ENCODE data around the gene GPR39.

The GPR39 gene

GRCh38 chr2:132560562-132560961 lies 144.0 kb downstream of the GPR39 start:
- no peak overlapping the region for H3K27ac Mint-ChIP-seq
- H3K4me3 Mint-ChIP-seq, result no peak overlapping the region
- peaks cover 5 to 6% of the 10 kb centered on the region in 2 donors for H3K9me3 Mint-ChIP-seq
- H3K4me1 Mint-ChIP-seq, result no peaks in the 10 kb centered on the region
- DNase-seq, result no peak
- H3K36me3 Mint-ChIP-seq, result no peaks in the 10 kb centered on the region
- no peaks in the 10 kb centered on the region for H3K27me3 Mint-ChIP-seq
- ATAC-seq (replicated peaks), result no peak

DNA sequence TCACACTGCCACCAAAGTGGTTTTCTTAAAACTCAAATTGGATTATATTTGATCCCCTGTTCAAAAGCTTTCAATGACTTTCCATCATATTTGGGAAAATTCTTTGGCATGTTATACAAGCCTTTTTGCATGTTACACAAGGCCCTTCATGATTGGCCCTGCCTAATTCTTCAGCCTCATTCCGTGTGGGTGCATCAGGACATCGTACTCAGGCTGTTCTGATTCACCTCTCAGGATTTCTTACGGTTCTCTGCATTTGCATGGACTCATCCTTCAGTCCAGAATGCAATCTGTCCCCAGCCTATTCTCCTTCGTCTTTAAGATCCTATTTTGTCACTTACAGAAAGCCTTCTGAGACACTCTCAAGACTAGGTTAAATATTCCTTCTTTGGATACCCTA lies 145.6 kb downstream of the GPR39 start:
- no peaks in the 10 kb centered on the region for H3K27me3 Mint-ChIP-seq
- DNase-seq, result no peak

GRCh38 chr2:132564065-132564464 lies 147.5 kb downstream of the GPR39 start:
- peak in 1 of 2 donors; percentile 12 for ATAC-seq (replicated peaks)
- DNase-seq, result no peak
- Mint-ChIP-seq H3K36me3 (no peaks in the 10 kb centered on the region), H3K4me3 (no peak overlapping the region), H3K4me1 (no peaks in the 10 kb centered on the region), H3K27ac (no peak overlapping the region), H3K27me3 (no peaks in the 10 kb centered on the region), H3K9me3 (peaks cover 7 to 10% of the 10 kb centered on the region in 2 donors)

More for the DNA sequence above, 145.6 kb downstream of the GPR39 start:
- peaks cover 7 to 10% of the 10 kb centered on the region in 2 donors for H3K9me3 Mint-ChIP-seq
- no peaks in the 10 kb centered on the region for H3K36me3 Mint-ChIP-seq
- H3K4me1 Mint-ChIP-seq, result no peaks in the 10 kb centered on the region
- no peak overlapping the region for H3K27ac Mint-ChIP-seq
- no peak for ATAC-seq (replicated peaks)
- H3K4me3 Mint-ChIP-seq, result no peak overlapping the region

DNA sequence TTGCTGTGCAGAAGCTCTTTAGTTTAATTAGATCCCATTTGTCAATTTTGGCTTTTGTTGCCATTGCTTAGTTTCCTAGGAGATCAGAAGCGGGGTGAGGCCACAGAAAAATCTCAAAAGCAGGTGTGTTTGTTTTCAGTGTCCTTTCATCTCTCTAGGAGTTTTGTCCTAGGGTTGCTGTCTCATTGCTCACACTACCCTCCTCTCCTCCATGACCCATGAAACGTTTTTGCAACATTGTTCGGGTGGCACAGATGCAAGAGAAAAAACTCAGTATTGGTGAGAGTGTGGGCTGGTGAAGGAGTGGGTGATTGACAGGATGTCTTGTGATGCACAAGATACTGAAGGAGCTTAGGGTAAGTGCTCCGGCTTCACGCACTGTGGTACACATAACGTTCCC lies 149.8 kb downstream of the GPR39 start:
- H3K27me3 Mint-ChIP-seq, result peaks cover 0 to 7% of the 10 kb centered on the region in 2 donors
- no peaks in the 10 kb centered on the region for H3K4me1 Mint-ChIP-seq
- H3K9me3 Mint-ChIP-seq, result peaks cover 4 to 7% of the 10 kb centered on the region in 2 donors
- no peaks in the 10 kb centered on the region for H3K36me3 Mint-ChIP-seq
- no peak overlapping the region for H3K27ac Mint-ChIP-seq
- no peak overlapping the region for H3K4me3 Mint-ChIP-seq
- no peak for ATAC-seq (replicated peaks)
- DNase-seq, result no peak

DNA sequence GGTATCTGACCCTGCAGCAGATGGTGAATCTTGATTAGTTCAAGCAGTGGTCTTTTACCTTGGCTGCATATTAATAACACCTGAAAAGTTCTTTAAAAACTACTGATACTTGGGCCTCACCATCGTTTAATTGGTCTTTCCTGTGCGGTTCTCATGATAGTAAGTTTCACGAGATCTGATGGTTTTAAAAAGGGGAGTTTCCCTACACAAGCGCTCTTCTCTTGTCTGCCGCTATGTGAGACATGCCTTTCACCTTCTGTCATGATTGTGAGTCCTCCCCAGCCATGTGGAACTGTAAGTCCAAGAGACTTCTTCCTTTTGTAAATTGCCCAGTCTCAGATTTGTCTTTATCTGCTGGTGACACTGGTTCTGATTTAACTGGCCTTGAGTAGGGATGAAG lies 151.1 kb downstream of the GPR39 start:
- DNase-seq, result no peak
- no peak for ATAC-seq (replicated peaks)
- Mint-ChIP-seq H3K9me3 (peaks cover 5 to 7% of the 10 kb centered on the region in 2 donors), H3K4me3 (no peak overlapping the region), H3K27ac (no peak overlapping the region), H3K4me1 (no peaks in the 10 kb centered on the region), H3K36me3 (no peaks in the 10 kb centered on the region), H3K27me3 (peaks cover 0 to 7% of the 10 kb centered on the region in 2 donors)

- no peak for ATAC-seq (replicated peaks)
These were observed 152.1 kb downstream of the GPR39 start for GRCh38 chr2:132568656-132569055.

DNA sequence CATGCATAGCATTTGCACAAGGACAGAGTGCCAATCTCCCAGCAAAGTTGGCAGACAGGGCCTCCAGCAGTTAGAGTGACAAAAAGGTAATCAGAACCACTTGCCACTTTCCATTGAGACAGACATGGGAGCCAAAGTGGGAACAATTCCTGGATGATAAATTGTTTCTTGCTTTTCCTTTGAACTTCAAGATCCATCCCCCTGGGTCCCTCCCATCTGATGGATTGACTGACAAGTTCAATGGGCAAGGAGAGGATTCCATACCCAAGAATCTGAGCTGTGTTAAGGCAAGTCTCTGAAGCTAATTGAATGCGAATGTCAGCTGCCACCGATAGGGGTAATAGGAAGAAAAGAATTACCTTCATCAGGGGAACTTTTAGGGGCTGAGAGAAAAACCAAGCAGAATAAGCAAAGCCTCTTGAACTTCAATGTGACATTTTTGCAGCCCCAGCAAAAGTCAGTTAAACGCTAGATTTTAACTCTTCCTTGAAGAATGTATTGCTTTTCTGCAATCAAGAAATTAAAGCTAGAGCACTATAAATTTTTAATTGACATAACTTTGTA lies 156.9 kb downstream of the GPR39 start:
- Mint-ChIP-seq H3K4me3 (no peak overlapping the region), H3K9me3 (peaks cover 3 to 4% of the 10 kb centered on the region in 2 donors), H3K36me3 (no peaks in the 10 kb centered on the region), H3K27ac (no peak overlapping the region), H3K4me1 (no peaks in the 10 kb centered on the region), H3K27me3 (peaks cover 0 to 7% of the 10 kb centered on the region in 2 donors)
- ATAC-seq (replicated peaks) (no peak), DNase-seq (no peak)

More at GRCh38 chr2:132568656-132569055, 152.1 kb downstream of the GPR39 start:
- no peak overlapping the region for H3K4me3 Mint-ChIP-seq
- H3K36me3 Mint-ChIP-seq, result no peaks in the 10 kb centered on the region
- peaks cover 0 to 7% of the 10 kb centered on the region in 2 donors for H3K27me3 Mint-ChIP-seq
- H3K27ac Mint-ChIP-seq, result no peak overlapping the region
- no peak for DNase-seq
- no peaks in the 10 kb centered on the region for H3K4me1 Mint-ChIP-seq
- peaks cover 6 to 7% of the 10 kb centered on the region in 2 donors for H3K9me3 Mint-ChIP-seq

GRCh38 chr2:132577686-132578085 lies 161.1 kb downstream of the GPR39 start:
- no peak for ATAC-seq (replicated peaks)
- H3K36me3 Mint-ChIP-seq, result no peaks in the 10 kb centered on the region
- H3K27ac Mint-ChIP-seq, result no peak overlapping the region
- DNase-seq, result no peak
- H3K4me3 Mint-ChIP-seq, result no peak overlapping the region
- no peaks in the 10 kb centered on the region for H3K27me3 Mint-ChIP-seq
- H3K4me1 Mint-ChIP-seq, result no peaks in the 10 kb centered on the region
- H3K9me3 Mint-ChIP-seq, result peaks cover 0 to under 1% of the 10 kb centered on the region in 2 donors

DNA sequence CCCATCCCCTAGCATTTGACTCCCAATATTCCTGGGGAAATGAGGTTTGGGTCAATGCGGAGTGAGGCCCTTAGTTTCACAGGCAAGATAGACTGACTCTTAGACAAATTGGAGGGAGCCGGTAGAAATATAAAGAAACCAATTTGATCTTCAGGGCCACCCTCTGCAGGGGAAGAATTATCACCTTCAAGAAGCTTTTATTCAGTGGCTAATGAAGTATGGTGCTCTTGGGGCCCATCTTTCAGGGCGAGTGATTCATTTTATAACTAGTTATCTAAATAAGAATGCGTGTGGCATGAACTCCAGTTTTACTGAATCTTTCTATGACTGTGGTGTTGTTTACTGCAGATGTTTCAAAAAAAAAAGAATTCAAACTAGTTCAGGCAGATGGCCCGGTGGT lies 165.0 kb downstream of the GPR39 start:
- no peaks in the 10 kb centered on the region for H3K4me1 Mint-ChIP-seq
- H3K36me3 Mint-ChIP-seq, result no peaks in the 10 kb centered on the region
- DNase-seq, result no peak
- no peak overlapping the region for H3K27ac Mint-ChIP-seq
- H3K27me3 Mint-ChIP-seq, result no peaks in the 10 kb centered on the region
- ATAC-seq (replicated peaks), result no peak
- no peak overlapping the region for H3K4me3 Mint-ChIP-seq
- H3K9me3 Mint-ChIP-seq, result no peaks in the 10 kb centered on the region

- Mint-ChIP-seq H3K4me3 (no peak overlapping the region), H3K9me3 (no peaks in the 10 kb centered on the region), H3K36me3 (no peaks in the 10 kb centered on the region), H3K27ac (no peak overlapping the region), H3K4me1 (no peaks in the 10 kb centered on the region), H3K27me3 (no peaks in the 10 kb centered on the region)
- no peak for ATAC-seq (replicated peaks)
- no peak for DNase-seq
These were observed 165.6 kb downstream of the GPR39 start for GRCh38 chr2:132581991-132582738.

DNA sequence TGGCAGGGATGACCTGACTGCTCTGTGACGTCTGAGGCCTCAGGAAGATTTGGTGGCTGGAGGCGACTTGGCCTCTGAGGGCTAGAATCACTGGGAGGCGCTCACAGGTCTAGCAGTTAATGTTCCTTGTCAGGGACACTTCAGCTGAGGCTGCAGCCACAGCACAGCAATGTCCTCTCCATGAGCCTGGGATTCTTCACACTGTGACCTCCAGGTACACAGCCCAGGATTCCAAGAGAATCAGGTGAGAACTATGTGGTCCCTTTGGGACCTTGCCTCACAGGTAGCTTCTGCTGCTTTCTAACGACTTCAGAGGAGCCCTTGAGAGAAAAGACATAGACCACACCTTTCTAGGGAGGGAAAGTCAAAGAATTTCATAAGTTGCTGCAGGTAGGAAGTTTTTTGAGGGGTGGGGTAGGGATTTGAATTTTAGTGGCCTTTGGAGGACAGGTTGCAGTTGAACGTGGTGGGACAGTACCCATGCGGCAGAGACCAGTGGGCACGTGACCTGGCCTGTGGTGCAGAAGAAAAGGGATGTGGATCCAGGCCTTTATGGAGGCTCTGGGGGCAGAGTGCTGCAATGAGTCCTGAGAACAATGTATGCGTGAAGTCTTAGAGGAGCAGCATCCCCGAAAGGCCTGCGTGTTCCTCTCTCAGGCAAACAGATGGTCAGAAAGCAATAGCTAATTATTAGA lies 167.2 kb downstream of the GPR39 start:
- ATAC-seq (replicated peaks) (no peak), DNase-seq (no peak)
- no peaks in the 10 kb centered on the region for H3K4me1 Mint-ChIP-seq
- no peak overlapping the region for H3K4me3 Mint-ChIP-seq
- no peaks in the 10 kb centered on the region for H3K36me3 Mint-ChIP-seq
- no peak overlapping the region for H3K27ac Mint-ChIP-seq
- no peaks in the 10 kb centered on the region for H3K27me3 Mint-ChIP-seq
- H3K9me3 Mint-ChIP-seq, result no peaks in the 10 kb centered on the region

GRCh38 chr2:132584976-132585817 lies 168.6 kb downstream of the GPR39 start:
- H3K4me1 Mint-ChIP-seq, result no peaks in the 10 kb centered on the region
- DNase-seq, result no peak
- H3K9me3 Mint-ChIP-seq, result no peaks in the 10 kb centered on the region
- ATAC-seq (replicated peaks), result no peak
- no peak overlapping the region for H3K4me3 Mint-ChIP-seq
- no peaks in the 10 kb centered on the region for H3K36me3 Mint-ChIP-seq
- H3K27ac Mint-ChIP-seq, result no peak overlapping the region
- no peaks in the 10 kb centered on the region for H3K27me3 Mint-ChIP-seq

GRCh38 chr2:132586101-132586511 lies 169.5 kb downstream of the GPR39 start:
- Mint-ChIP-seq H3K4me3 (no peak overlapping the region), H3K27ac (no peak overlapping the region), H3K9me3 (peaks cover 0 to 4% of the 10 kb centered on the region in 2 donors), H3K27me3 (no peaks in the 10 kb centered on the region), H3K36me3 (no peaks in the 10 kb centered on the region), H3K4me1 (no peaks in the 10 kb centered on the region)
- ATAC-seq (replicated peaks) (no peak), DNase-seq (no peak)

GRCh38 chr2:132586835-132587234 lies 170.2 kb downstream of the GPR39 start:
- Mint-ChIP-seq H3K4me3 (no peak overlapping the region), H3K36me3 (no peaks in the 10 kb centered on the region), H3K9me3 (peaks cover 0 to 4% of the 10 kb centered on the region in 2 donors), H3K27me3 (no peaks in the 10 kb centered on the region), H3K4me1 (no peaks in the 10 kb centered on the region), H3K27ac (no peak overlapping the region)
- ATAC-seq (replicated peaks) (no peak), DNase-seq (no peak)

Data from stimulated activated naive B cell treated with anti-CD40 and anti-IgM and Interleukin-4, amounts not matched to agents 10 μg/mL and 1 μg/mL and 100 μg/mL, for 72 hours (primary cell).